ENCODE measurements around the gene NUFIP1.
"Not testable (repeated sequence)": the region's sequence is repeated elsewhere in the genome, so short reads cannot be mapped to it uniquely, and the experiment has no call there.

Gene NUFIP1

GRCh38 chr13:44969551-44970484 is 19.5 kb downstream of the NUFIP1 start:
- DNase-seq = peak; percentile 34

- DNase-seq = no peak
These were observed 20.8 kb downstream of the NUFIP1 start for GRCh38 chr13:44968434-44968815.

- DNase-seq = no peak
These were observed 21.4 kb downstream of the NUFIP1 start for GRCh38 chr13:44967704-44968433.

- DNase-seq = no peak
These were observed 27.3 kb downstream of the NUFIP1 start for GRCh38 chr13:44961997-44962396.

GRCh38 chr13:44955406-44955805 is 33.9 kb downstream of the NUFIP1 start:
- DNase-seq = no peak

- no peak for DNase-seq
These were observed 35.0 kb downstream of the NUFIP1 start for GRCh38 chr13:44954224-44954623.

GRCh38 chr13:44952671-44953070 is 36.6 kb downstream of the NUFIP1 start:
- no peak for DNase-seq

- DNase-seq = no peak
These were observed 38.1 kb downstream of the NUFIP1 start for GRCh38 chr13:44951184-44951583.

- not testable (repeated sequence) for DNase-seq
These were observed 45.9 kb downstream of the NUFIP1 start for GRCh38 chr13:44943411-44943810.

- DNase-seq = no peak
These were observed 50.4 kb downstream of the NUFIP1 start for GRCh38 chr13:44938854-44939253.

- no peak for DNase-seq
These were observed 53.0 kb downstream of the NUFIP1 start for GRCh38 chr13:44936246-44936645.

- DNase-seq = no peak
These were observed 54.5 kb downstream of the NUFIP1 start for GRCh38 chr13:44934724-44935123.

GRCh38 chr13:44932850-44933251 is 56.4 kb downstream of the NUFIP1 start:
- no peak for DNase-seq

- DNase-seq = no peak
These were observed 57.0 kb downstream of the NUFIP1 start for GRCh38 chr13:44932171-44932849.

- peak; percentile 37 for DNase-seq
These were observed 58.2 kb downstream of the NUFIP1 start for GRCh38 chr13:44930963-44931623.

GRCh38 chr13:44930280-44930679 is 59.0 kb downstream of the NUFIP1 start:
- no peak for DNase-seq

- DNase-seq = no peak
These were observed 59.6 kb downstream of the NUFIP1 start for GRCh38 chr13:44929692-44930091.

- DNase-seq = no peak
These were observed 61.3 kb downstream of the NUFIP1 start for GRCh38 chr13:44927968-44928367.

GRCh38 chr13:44921931-44922758 is 67.1 kb downstream of the NUFIP1 start:
- peak; percentile 83 for DNase-seq

GRCh38 chr13:44921246-44921877 is 67.9 kb downstream of the NUFIP1 start:
- DNase-seq = no peak

GRCh38 chr13:44920013-44920412 is 69.3 kb downstream of the NUFIP1 start:
- DNase-seq = no peak
